Measurements from ENCODE around the gene HRH1. TPM values are rescaled to one million over a fixed set of nuclear protein-coding genes. Genes with fewer than 3 reads are reported as not detected.
"Not testable (repeated sequence)": the region's sequence is repeated elsewhere in the genome, so short reads cannot be mapped to it uniquely, and the experiment has no call there.

HRH1 gene
- 0.90 TPM for total RNA-seq (ENCODE audit: unreplicated experiment)
- long read RNA-seq, full-length matches to known transcripts: 1 of 2 reads
- long read RNA-seq, partial matches to known transcripts: 1 of 2 reads
- long read RNA-seq, other reads (novel, unspliced or antisense): 0 of 2 reads

GRCh38 chr3:11154036-11154952, at the start of gene HRH1:
Gene HRH1 (plus strand): TSS chr3:11154493. CDS start chr3:11259038, 104,545 bp downstream.
- no peak within 1 kb of the TSS for H3K27ac Mint-ChIP-seq (ENCODE audit: unreplicated experiment)
- H3K4me1 Mint-ChIP-seq (ENCODE audit: unreplicated experiment): peaks cover 10% of the 10 kb centered on the region
- DNase-seq (ENCODE audit: low spot score): peak; percentile 20
- no peaks in the 10 kb centered on the region for H3K9me3 Mint-ChIP-seq (ENCODE audit: unreplicated experiment)
- peaks cover 11% of the 10 kb centered on the region for H3K27me3 Mint-ChIP-seq (ENCODE audit: unreplicated experiment)
- no peaks in the 10 kb centered on the region for H3K36me3 Mint-ChIP-seq (ENCODE audit: low read depth, unreplicated experiment)
- TF ChIP-seq, protein P1, sequence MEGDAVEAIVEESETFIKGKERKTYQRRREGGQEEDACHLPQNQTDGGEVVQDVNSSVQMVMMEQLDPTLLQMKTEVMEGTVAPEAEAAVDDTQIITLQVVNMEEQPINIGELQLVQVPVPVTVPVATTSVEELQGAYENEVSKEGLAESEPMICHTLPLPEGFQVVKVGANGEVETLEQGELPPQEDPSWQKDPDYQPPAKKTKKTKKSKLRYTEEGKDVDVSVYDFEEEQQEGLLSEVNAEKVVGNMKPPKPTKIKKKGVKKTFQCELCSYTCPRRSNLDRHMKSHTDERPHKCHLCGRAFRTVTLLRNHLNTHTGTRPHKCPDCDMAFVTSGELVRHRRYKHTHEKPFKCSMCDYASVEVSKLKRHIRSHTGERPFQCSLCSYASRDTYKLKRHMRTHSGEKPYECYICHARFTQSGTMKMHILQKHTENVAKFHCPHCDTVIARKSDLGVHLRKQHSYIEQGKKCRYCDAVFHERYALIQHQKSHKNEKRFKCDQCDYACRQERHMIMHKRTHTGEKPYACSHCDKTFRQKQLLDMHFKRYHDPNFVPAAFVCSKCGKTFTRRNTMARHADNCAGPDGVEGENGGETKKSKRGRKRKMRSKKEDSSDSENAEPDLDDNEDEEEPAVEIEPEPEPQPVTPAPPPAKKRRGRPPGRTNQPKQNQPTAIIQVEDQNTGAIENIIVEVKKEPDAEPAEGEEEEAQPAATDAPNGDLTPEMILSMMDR (IDR thresholded peaks at IDR 0.05; ENCODE audit: unreplicated experiment): no peak
- peak within 1 kb of the TSS; percentile 86 for H3K4me3 Mint-ChIP-seq (ENCODE audit: unreplicated experiment)

DNA sequence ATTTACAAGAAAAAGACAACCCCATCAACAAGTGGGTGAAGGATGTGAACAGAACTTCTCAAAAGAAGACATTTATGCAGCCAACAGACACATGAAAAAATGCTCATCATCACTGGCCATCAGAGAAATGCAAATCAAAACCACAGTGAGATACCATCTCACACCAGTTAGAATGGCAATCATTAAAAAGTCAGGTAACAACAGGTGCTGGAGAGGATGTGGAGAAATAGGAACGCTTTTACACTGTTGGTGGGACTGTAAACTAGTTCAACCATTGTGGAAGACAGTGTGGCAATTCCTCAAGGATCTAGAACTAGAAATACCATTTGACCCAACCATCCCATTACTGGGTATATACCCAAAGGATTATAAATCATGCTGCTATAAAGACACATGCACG, 41.0 kb upstream of the HRH1 start:
- not testable (repeated sequence) for H3K4me1 Mint-ChIP-seq (ENCODE audit: unreplicated experiment)

DNA sequence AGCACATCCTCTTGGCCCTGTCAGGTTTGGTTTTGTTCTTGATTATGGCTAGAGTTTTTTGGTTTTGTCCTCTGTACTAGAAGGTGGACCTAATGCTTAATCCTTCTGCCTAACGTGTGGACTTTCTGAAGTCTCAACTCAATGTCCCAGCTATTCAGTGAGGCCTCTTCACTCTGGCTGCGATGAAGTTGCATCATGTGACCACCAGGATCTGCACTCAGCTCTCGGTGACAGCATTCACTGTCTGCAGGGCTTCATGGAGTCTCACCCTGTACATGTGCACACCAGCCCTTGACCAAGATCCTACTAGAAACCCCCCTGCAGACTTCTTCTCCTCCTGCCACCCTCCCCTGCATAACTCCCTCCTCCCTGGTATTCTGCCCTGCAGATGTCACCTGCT, 38.7 kb upstream of the HRH1 start:
- DNase-seq (ENCODE audit: low spot score): no peak
- H3K36me3 Mint-ChIP-seq (ENCODE audit: low read depth, unreplicated experiment): no peaks in the 10 kb centered on the region
- no peaks in the 10 kb centered on the region for H3K9me3 Mint-ChIP-seq (ENCODE audit: unreplicated experiment)
- H3K27ac Mint-ChIP-seq (ENCODE audit: unreplicated experiment): no peak overlapping the region
- peaks cover 8% of the 10 kb centered on the region for H3K4me1 Mint-ChIP-seq (ENCODE audit: unreplicated experiment)
- H3K27me3 Mint-ChIP-seq (ENCODE audit: unreplicated experiment): no peaks in the 10 kb centered on the region
- TF ChIP-seq, protein P1 (IDR thresholded peaks at IDR 0.05; ENCODE audit: unreplicated experiment): no peak
- no peak overlapping the region for H3K4me3 Mint-ChIP-seq (ENCODE audit: unreplicated experiment)

More for the DNA sequence above, 41.0 kb upstream of the HRH1 start:
- H3K36me3 Mint-ChIP-seq (ENCODE audit: low read depth, unreplicated experiment); H3K9me3 Mint-ChIP-seq (ENCODE audit: unreplicated experiment); H3K4me3 Mint-ChIP-seq (ENCODE audit: unreplicated experiment); H3K27me3 Mint-ChIP-seq (ENCODE audit: unreplicated experiment); H3K27ac Mint-ChIP-seq (ENCODE audit: unreplicated experiment); DNase-seq (ENCODE audit: low spot score): not testable (repeated sequence)

- Mint-ChIP-seq H3K9me3 (ENCODE audit: unreplicated experiment) (no peaks in the 10 kb centered on the region), H3K27ac (ENCODE audit: unreplicated experiment) (no peak overlapping the region)
Observed at GRCh38 chr3:11116336-11117059, 37.8 kb upstream of the HRH1 start.

DNA sequence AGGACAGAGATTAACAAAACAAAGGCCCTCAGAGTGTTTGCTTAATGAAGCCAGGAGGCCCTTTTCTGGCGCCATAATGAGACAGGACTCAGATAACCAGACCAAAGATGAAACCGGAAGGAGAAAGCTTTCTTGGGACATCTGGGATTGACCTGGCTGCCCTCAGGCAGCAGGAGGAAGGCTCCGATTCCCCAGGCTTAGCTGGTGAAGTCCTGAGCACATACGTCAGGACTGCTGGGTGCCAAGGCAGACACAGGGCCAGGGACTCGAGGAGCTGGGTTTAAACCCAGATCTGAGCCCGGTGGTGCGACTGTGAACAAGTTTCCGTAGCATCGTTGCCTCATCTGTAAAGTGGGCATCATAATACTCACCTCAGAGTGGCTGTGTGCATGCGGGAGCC, 36.7 kb upstream of the HRH1 start:
- Mint-ChIP-seq H3K27me3 (ENCODE audit: unreplicated experiment) (no peaks in the 10 kb centered on the region), H3K4me3 (ENCODE audit: unreplicated experiment) (no peak overlapping the region), H3K4me1 (ENCODE audit: unreplicated experiment) (peaks cover 11% of the 10 kb centered on the region), H3K27ac (ENCODE audit: unreplicated experiment) (no peak overlapping the region), H3K36me3 (ENCODE audit: low read depth, unreplicated experiment) (no peaks in the 10 kb centered on the region), H3K9me3 (ENCODE audit: unreplicated experiment) (peaks cover 2% of the 10 kb centered on the region)
- TF ChIP-seq, protein P1 (IDR thresholded peaks at IDR 0.05; ENCODE audit: unreplicated experiment): no peak
- no peak for DNase-seq (ENCODE audit: low spot score)

More at GRCh38 chr3:11116336-11117059, 37.8 kb upstream of the HRH1 start:
- TF ChIP-seq, protein P1 (IDR thresholded peaks at IDR 0.05; ENCODE audit: unreplicated experiment): no peak
- DNase-seq (ENCODE audit: low spot score): no peak
- H3K27me3 Mint-ChIP-seq (ENCODE audit: unreplicated experiment): no peaks in the 10 kb centered on the region
- H3K4me3 Mint-ChIP-seq (ENCODE audit: unreplicated experiment): no peak overlapping the region
- H3K36me3 Mint-ChIP-seq (ENCODE audit: low read depth, unreplicated experiment): no peaks in the 10 kb centered on the region
- H3K4me1 Mint-ChIP-seq (ENCODE audit: unreplicated experiment): peaks cover 11% of the 10 kb centered on the region

All from endothelial cell (in vitro differentiated cells).